ENCODE results near the gene DCAF6. TPM values are rescaled to one million over a fixed set of nuclear protein-coding genes. Genes with fewer than 3 reads are reported as not detected.
"Not testable (repeated sequence)": the region's sequence is repeated elsewhere in the genome, so short reads cannot be mapped to it uniquely, and the experiment has no call there.

Gene DCAF6
- total RNA-seq, 1 experiment from 2014 or later, result 20.9 TPM

DNA sequence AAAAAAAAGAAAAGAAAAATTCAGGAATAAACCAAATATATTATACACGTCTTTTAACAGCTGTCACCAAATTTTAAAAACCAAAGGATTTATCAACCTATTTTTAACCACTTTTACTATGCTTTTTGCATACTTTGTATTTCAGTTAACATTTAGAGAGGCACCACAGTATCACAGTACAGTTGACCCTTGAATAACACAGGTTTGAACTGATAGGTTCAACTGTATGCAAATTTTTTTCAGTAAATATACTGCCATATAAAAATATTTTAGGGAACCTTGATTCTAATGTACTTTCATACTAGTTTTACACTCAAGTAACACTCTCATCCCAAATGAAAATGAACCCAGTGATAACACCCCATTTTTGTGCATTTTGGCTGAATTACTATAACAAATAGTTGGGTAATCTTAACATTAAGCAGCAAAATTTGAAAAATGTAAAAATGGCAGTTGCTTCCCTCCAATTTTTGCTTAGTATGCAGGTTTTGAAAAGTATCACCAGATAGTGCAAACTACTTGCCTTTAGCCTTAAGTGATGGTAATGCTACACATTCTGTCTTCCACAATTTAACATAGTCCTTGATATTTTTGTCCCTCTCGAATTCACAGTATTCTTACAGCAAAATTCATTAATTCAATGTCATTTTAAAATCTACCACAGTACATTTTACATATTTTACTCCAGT lies 11.8 kb upstream of the DCAF6 start:
- DNase-seq (ENCODE audit: low read depth), result no peak

GRCh38 chr1:167926486-167926997 lies 9.9 kb upstream of the DCAF6 start:
- DNase-seq (ENCODE audit: low read depth), result no peak

DNA sequence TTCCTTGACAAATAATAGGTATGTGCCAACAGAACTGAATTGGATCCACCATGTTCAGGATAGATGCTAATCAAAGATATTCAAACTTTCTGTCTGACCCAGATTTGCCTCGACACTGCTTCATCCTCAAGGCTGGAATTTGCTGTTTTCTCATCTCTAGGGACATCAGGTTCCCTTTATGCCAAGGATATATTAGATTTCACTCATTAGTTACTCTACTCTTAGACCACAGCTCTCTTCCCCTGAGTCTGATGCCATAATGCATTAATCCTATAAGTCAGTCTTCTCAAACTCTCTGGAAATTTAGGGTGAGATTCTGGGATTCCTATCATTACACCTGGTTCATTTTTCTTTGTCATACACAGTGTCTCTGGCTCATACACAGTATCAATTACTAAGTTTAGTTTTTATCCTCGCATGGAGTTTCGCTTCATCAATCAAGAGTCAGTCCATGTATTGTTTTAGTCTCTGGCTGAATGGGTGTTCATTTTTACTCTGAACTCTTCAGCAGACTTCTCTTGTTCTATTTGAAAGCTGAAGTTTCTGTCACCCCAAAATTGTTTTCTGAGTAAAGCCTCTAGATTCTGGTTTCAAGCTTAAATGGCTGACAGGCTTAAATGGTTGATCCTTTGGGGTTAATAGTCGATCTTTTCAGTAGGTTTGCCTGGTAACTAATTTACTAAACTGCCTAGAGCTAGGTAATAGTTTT lies 9.3 kb upstream of the DCAF6 start:
- no peak for DNase-seq (ENCODE audit: low read depth)

DNA sequence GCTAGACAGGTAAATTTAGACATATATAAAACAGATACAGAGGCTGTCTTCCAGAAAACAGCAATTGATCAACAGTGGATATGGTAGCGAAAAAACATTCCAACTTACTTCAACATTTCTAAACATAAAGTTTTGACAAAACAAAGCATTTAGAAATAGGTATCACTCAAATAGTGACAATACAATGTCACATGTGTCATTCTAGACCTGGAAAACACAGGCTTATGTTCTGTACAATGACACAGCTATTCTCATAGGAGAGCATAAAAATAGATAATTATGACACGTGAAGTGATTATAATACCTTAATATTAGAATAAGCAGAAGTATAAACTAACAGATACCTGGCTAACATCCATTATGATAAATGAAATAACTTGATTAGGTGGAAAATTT lies 8.0 kb upstream of the DCAF6 start:
- DNase-seq (ENCODE audit: low read depth), result no peak

DNA sequence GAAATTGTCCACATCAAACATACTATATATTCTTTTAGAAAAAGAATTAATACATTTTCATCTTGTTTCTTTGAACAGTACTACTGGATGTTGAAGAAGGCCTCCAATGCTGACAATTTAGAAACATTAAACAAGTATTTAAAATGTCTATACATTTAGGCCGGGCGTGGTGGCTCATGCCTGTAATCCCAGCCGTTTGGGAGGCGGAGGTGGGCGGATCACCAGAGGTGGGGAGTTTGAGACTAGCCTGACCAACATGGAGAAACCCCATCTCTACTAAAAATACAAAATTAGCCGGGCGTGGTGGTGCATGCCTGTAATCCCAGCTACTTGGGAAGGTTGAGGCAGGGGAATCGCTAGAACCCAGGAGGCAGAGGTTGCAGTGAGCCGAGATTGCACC lies 7.6 kb upstream of the DCAF6 start:
- DNase-seq (ENCODE audit: low read depth), result not testable (repeated sequence)

DNA sequence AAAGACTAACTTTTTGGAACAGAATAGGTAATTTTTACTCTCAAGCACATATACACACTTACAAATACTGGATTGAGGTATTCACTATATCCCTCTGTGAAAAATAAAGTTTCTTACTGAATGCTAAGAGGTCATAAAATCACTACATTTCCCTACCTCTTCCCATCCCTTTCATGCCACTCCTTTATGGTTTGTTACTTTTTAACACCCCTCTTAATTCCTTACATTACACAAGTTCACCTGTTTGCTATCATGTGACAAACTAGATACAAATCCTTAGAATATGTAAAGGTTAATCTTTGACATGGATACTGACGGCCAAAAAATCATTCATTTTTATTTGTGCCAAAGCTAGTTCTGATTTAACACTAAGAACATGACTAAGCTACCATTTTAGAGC lies 6.8 kb upstream of the DCAF6 start:
- DNase-seq (ENCODE audit: low read depth), result no peak

- no peak for DNase-seq (ENCODE audit: low read depth)
Measured at GRCh38 chr1:167933788-167934187, 2.7 kb upstream of the DCAF6 start.

DNA sequence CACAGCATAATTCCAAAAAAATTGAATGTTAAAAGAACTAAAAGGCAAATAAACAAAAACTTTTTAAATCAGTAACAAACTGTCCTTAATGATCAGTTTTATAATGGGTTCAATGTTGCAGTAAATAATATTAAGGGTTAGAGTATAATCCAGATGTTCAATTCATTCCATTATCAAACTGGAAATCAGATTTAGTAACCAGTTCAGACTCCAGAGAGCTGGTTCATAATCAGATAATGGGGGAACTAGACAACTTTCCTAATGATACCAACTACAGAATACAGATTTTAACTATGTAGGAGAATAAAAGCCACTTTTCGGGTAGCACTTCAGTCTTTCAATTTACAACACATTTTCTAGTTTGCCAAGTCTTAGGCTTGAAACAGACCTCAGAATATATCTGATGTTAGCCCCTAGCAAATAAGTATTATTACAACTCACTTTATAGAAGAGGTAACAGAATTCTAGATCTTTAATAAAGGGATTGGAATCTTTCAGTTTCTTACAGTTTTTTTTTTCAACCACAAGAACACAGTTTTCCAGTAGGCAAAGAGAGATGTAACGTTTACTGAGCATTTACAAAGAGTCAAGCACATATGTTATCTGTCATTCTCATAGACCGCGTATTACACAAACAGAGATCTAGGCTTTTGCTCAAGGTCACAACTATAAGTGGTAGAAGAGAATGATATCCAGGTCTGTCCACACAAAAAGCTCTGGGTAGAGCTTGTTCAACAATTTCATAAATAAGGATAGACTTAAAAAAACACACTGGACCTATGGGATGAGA lies 1.9 kb upstream of the DCAF6 start:
- no peak for DNase-seq (ENCODE audit: low read depth)

DNA sequence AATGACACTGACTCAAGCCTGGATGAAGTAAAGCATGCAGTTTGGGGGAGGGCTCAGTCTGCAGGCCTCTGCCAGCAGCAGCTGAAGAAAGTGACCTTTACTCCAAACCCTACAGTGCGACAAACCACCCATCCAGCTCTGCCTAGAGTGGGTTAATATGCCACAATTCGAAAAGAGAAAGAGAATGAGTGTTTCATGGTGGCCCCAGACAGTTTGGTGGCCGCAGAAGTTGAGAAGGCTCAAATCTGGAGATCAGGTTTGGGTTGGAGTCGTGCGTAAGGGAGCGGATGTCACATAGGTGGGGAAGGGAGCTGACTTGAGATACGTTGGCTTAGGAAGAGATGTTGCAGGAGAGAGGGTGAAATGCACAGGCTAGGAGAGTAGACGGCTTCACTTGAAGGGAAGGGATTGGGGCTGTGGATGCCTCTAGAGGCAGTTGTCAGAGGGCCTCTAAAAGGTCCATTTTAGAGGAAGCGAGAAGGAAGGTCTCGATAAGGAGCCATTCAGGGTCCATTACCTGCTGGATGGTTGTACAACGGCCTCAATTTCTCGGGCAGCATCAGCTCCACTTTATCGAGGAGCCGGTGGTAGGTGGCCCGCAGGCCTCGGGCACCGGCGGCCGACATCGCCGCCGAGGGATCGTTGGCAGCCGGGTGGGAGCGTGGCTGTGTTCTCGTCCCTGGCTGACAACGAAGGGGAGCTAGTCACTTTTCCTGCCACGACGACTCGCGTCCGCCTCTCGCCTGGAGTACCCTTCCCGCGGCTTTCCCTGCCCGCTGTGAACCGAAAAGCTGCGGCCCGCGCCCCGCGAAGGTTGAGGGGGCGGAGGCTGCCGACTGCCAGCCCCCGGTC lies 1.0 kb upstream of the DCAF6 start:
- DNase-seq (ENCODE audit: low read depth), result peak; percentile 48

DNA sequence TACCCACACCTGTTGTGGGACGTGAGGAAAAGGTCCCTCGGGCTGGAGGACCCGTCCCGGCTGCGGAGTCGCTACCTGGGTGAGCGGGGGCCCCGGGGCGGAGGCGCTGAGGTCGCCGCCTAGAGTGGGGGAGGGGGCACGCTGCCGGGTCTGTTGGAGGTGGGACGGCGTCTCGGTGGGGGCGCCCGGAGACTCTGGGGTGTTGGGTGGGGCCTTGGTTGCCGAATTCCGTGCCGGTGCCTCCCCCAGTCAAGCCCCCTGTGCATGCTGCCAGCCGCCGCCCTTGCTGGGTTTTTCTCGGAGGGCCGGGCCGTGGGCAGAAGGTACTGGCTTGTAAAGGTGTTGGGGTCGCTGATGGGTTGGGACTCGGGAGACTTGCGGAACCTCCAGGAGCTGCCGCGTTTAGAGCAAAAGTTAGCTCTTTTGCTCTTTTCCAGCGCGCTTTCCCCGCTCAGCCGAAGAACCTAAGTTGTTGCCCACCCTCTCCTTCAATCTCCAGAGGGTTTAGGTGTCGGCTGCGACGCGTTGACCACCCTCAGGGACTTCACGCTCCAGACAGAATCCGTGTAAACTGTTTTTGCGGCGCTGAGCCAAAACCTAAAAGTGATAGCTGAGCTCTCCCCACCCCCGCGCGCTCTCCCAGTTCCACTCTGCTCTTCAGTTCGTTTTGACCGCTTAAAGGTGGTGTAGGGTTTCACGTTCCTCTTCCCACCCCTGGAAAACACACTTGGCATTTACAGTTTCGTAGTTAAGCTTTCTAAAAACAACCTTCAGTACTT lies 636 bp downstream of the DCAF6 start, which contains the start of gene MPC2:
TSS of gene MPC2 (minus strand) at position 143 of the 779 bp plus-strand sequence. CDS start 1,231 bp downstream, outside the sequence.
- DNase-seq (ENCODE audit: low read depth), result peak; percentile 74

DNA sequence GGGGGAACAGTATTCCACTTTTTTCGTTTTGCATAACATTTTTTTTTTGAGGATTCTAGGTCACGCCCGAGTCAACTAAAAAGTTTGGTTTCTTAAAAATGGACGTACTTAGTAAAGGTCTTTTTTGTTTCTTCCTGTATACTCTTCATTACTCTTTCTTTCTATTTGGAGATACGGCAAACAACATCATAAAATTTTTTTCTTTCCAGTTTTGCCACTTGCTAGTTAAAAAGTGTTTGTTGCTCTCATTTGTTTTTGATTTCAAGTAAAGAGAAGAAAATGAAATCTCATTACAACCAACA lies 1.2 kb downstream of the DCAF6 start:
- DNase-seq (ENCODE audit: low read depth), result no peak

- DNase-seq (ENCODE audit: low read depth), result no peak
Measured at GRCh38 chr1:167938080-167938636, 1.7 kb downstream of the DCAF6 start.

DNA sequence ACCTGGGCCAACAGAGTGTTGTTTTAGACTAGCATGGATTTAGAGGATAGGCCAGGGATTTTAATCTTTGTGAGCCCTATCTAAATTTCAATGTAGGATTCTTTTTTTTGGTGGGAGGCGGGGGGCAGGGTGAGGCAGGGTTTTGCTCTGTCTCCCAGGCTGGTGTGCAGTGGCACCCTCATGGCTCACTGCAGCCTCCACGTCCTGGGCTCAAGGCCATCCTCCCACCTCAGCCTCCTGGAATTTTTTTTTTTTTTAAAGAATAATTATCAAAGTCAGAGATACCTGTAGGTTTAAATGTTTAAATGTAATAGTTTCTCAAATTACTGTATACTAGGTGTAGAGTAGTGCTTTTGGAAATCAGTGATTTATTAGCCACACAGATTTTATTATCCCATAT lies 3.8 kb downstream of the DCAF6 start:
- no peak for DNase-seq (ENCODE audit: low read depth)

DNA sequence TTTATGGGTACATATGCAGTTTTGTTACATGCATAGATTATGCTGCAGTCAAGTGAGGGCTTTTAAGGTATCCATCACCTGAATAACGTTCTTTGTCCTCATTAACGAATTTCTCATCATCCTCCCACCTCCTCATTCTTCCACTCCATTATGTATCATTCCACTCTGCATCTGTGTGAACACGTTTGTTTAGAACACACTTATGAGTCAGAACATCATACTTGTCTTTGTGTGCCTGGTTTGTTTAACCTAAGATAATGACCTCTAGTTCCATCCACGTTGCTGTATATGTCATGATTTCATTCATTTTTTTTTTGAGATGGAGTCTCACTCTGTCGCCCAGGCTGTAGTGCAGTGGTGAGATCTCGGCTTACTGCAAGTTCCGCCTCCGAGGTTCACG lies 7.1 kb downstream of the DCAF6 start:
- DNase-seq (ENCODE audit: low read depth), result no peak

- no peak for DNase-seq (ENCODE audit: low read depth)
Measured at GRCh38 chr1:167947733-167948132, 11.2 kb downstream of the DCAF6 start.

DNA sequence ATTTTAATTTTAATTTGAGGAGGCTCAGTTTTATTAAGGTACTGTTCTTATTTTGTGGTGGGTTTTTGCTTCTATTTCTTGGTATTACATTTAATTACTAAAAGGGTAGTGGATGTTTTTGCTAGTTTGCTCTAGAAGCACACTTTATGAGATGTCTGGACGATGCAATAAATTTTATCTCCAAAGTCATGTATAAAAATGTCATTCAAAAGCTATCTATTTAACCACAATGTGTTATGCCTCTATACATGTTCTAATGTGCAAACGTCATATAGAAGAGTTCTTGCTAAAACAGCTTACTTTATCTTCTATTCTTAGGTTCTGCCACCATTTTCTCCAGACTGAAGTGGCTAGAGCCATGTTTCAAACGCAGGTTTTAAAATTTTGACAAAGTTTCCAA lies 13.3 kb downstream of the DCAF6 start:
- no peak for DNase-seq (ENCODE audit: low read depth)

GRCh38 chr1:167950569-167950968 lies 14.1 kb downstream of the DCAF6 start:
- DNase-seq (ENCODE audit: low read depth), result no peak

- DNase-seq (ENCODE audit: low read depth), result no peak
Measured at GRCh38 chr1:167955915-167956314, 19.4 kb downstream of the DCAF6 start.

DNA sequence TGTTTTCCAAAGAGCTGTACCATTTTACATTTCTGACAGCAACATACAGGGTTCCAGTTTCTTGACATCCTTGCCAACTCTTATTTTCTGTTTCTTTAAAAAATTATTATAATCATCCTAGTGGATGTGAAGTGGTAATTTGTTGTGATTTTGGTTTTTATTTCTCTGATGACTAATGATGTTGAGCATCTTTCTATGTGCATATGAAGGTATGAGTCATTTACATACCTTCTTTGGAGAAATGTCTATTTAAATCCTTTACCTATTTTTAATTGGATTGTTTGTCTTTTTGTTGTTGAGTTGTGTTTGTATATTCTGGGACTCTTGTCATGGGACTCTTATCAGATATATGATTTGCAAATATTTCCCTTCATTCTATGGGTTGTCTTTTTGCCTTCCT lies 21.2 kb downstream of the DCAF6 start:
- no peak for DNase-seq (ENCODE audit: low read depth)

DNA sequence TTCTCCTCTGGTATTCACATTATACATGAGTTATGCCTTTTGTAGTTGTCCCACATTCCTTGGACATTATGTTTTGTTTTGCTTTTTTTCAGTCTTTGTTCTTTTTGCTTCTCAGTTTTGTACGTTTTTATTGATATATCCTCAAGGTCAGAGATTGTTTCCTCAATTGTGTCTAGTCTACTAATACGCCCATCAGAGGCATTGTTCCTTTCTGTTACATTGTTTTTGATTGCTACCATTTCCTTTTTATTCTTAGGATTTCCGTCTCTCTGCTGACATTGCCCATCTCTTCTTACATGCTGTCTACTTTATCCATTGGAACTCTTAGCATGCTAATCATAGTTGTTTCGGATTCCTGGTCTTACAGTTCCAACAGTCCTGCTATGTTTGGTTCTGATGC lies 28.2 kb downstream of the DCAF6 start:
- DNase-seq (ENCODE audit: low read depth), result no peak

- DNase-seq (ENCODE audit: low read depth), result no peak
Measured at GRCh38 chr1:167966050-167966449, 29.6 kb downstream of the DCAF6 start.

All from Daoy (cell line).